CD4-positive, alpha-beta T cell (primary cell): Measurements from ENCODE around the gene ACAP1. TPM values are rescaled to one million over a fixed set of nuclear protein-coding genes. Genes with fewer than 3 reads are reported as not detected.
A peak's percentile ranks its signal among the peaks of the same experiment; 100 is the strongest.

Experiments
- ATAC-seq: fragments of 200-7000 bp; cut with Tn5 transposase; one replicate; pipeline ENCODE4 v1.10.0; 2022; ENCODE audit warnings: mild to moderate bottlenecking; ENCODE audit not compliant: poor library complexity
- CTCF ChIA-PET: fragments of 350-600 bp; sonication (Branson Sonifier 250); formaldehyde crosslinking; loops from one replicate; lab custom pipeline; 2021; ENCODE audit warnings: antibody characterized with exemption, inconsistent platforms; lab: Charles Lee
- POLR2A ChIA-PET: fragments of 350-600 bp; sonication (Branson Sonifier 250); formaldehyde crosslinking; loops from one replicate; lab custom pipeline; 2021; ENCODE audit warnings: antibody characterized with exemption, inconsistent platforms; lab: Charles Lee
- DNase-seq, 14 experiments: peaks; one replicate each; pipeline ENCODE4 v3.0.0-alpha.2; 2013 to 2020; ENCODE audit warnings: mixed read lengths in 2 of 14
- H3K27ac ChIP-seq, 2 donors: one replicate each; pipeline versions ENCODE4 v1.5.1 to v1.7.0; 2013; ENCODE audit warnings: low read length in 2 of 2, low read depth in 1 of 2, mild to moderate bottlenecking in 1 of 2
- H3K27me3 ChIP-seq, 2 experiments: 1 replicate in 1 of 2; 2 replicates in 1 of 2; pipeline versions ENCODE4 v1.6.1 to v1.7.0; 2013; ENCODE audit warnings: low read length in 2 of 2, control low read depth in 1 of 2, mild to moderate bottlenecking in 1 of 2, moderate library complexity in 1 of 2; ENCODE audit not compliant: insufficient read depth in 2 of 2, control insufficient read depth in 1 of 2
- H3K36me3 ChIP-seq: one replicate; pipeline ENCODE4 v1.6.1; 2013; ENCODE audit warnings: low read length, control low read depth; ENCODE audit not compliant: insufficient read depth
- H3K4me1 ChIP-seq: one replicate; pipeline ENCODE4 v1.6.1; 2013; ENCODE audit warnings: low read length, control low read depth; ENCODE audit not compliant: insufficient read depth
- H3K4me3 ChIP-seq: one replicate; pipeline ENCODE4 v1.5.1; 2013; ENCODE audit warnings: mild to moderate bottlenecking, low read length, moderate library complexity
- H3K9me3 ChIP-seq, 2 experiments: 1 replicate in 1 of 2; 2 replicates in 1 of 2; pipeline versions ENCODE4 v1.6.1 to v1.7.0; 2013; ENCODE audit warnings: low read length in 2 of 2, mild to moderate bottlenecking in 2 of 2, control low read depth in 1 of 2, moderate library complexity in 1 of 2; ENCODE audit not compliant: control insufficient read depth in 1 of 2, insufficient read depth in 1 of 2
- H3K27ac Mint-ChIP-seq: one replicate; pipeline ENCODE4 v1.8.0; 2020; ENCODE audit warnings: mixed read lengths
- H3K27me3 Mint-ChIP-seq: one replicate; pipeline ENCODE4 v1.8.0; 2021; ENCODE audit warnings: mixed read lengths
- H3K36me3 Mint-ChIP-seq: one replicate; pipeline ENCODE4 v1.8.0; 2021; ENCODE audit warnings: low read depth, mixed read lengths
- H3K4me1 Mint-ChIP-seq: one replicate; pipeline ENCODE4 v1.8.0; 2021; ENCODE audit warnings: low read depth, mixed read lengths
- H3K4me3 Mint-ChIP-seq: one replicate; pipeline ENCODE4 v1.8.0; 2020; ENCODE audit warnings: mild to moderate bottlenecking, mixed read lengths
- H3K9me3 Mint-ChIP-seq: one replicate; pipeline ENCODE4 v1.8.0; 2020; ENCODE audit warnings: mixed read lengths
- CTCF ChIP-seq: fragments of 200-600 bp; IDR thresholded peaks from one replicate; pipeline ENCODE4 v1.8.0; 2022; ENCODE audit warnings: antibody characterized with exemption, mild to moderate bottlenecking
- intact Hi-C, 2 experiments: fragments of 100-400 bp; cut with DNase I in 1 of 2; cut with micrococcal nuclease in 1 of 2; formaldehyde crosslinking; loops; one replicate each; pipeline versions ENCODE4 v1.15.1 to v1.9.0; 2023 to 2025; cut with DNase I, micrococcal nuclease
- total RNA-seq, 174 experiments: library from RNA in 2 of 174; stranded (reverse) in 2 of 174; gene quantifications; one replicate each; pipeline ENCODE4 v1.2.3 and lab custom pipeline; 2021 to 2026

Gene ACAP1
- total RNA-seq, 2 experiments from 2014 or later: 565 to 575 TPM

DNA sequence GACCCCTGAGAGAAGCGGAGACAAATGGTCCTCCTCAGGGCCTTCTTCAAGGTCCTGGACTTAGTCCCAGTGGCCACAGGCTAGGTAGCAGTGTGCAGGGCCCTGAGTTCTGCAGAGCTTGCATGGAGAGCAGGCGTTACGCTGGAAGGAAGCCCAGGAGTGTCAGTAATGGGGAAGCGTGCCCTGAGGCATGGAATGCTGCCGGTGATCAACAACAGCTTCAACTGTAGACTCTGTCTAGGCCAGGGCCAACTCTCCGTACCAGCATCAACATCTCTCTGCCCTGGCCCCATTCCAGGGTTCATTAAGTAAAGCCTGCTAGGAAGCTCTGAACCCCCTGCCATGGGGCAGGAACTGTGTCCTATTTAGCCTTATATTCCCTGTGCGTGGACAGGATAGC is 44.0 kb downstream of the ACAP1 start:
- ATAC-seq (no peak), DNase-seq (no peak)
- H3K9me3 ChIP-seq: peaks cover 0 to 4% of the 10 kb centered on the region in 2 experiments
- CTCF ChIA-PET: interaction anchor here (0.8 kb wide), 1 partner anchor 24 kb away, joined by 4 read pairs; no protein-coding TSS in a partner anchor
- peaks cover 55% of the 10 kb centered on the region for H3K27me3 Mint-ChIP-seq
- H3K4me1 ChIP-seq: peaks cover 28% of the 10 kb centered on the region
- no peaks in the 10 kb centered on the region for H3K36me3 ChIP-seq
- peaks cover 4% of the 10 kb centered on the region for H3K36me3 Mint-ChIP-seq
- peaks cover 10% of the 10 kb centered on the region for H3K4me1 Mint-ChIP-seq
- H3K27me3 ChIP-seq: peaks cover 21 to 22% of the 10 kb centered on the region in 2 experiments
- H3K9me3 Mint-ChIP-seq: no peaks in the 10 kb centered on the region
- POLR2A ChIA-PET: no interaction called here
- peak overlapping the region; percentile 56 for H3K4me3 Mint-ChIP-seq
- TF ChIP-seq CTCF: no peak
- no peak overlapping the region for H3K4me3 ChIP-seq
- intact Hi-C loops: loop anchor here in 1 of 2 experiments (10.0 kb wide), 1 partner anchor 54 kb away; the partner anchor contains the start of genes FGF11 and TMEM102
- no peak overlapping the region for H3K27ac ChIP-seq
- no peak overlapping the region for H3K27ac Mint-ChIP-seq

GRCh38 chr17:7380855-7381683 is 44.7 kb downstream of the ACAP1 start, which contains the start of gene TNK1:
Gene TNK1, plus strand, starts transcription at chr17:7381089. Its CDS starts 1,838 bp downstream, at chr17:7382927.
- ChIA-PET CTCF (interaction anchor here (0.8 kb wide), 1 partner anchor 25 kb away, joined by 4 read pairs; no protein-coding TSS in a partner anchor), POLR2A (no interaction called here)
- TF ChIP-seq CTCF: no peak
- intact Hi-C loops: loop anchor here in 1 of 2 experiments (10.0 kb wide), 1 partner anchor 54 kb away; the partner anchor contains the start of genes FGF11 and TMEM102
- DNase-seq (no peak), ATAC-seq (no peak)
- Mint-ChIP-seq H3K4me1 (peaks cover 10% of the 10 kb centered on the region), H3K9me3 (no peaks in the 10 kb centered on the region), H3K36me3 (peaks cover 8% of the 10 kb centered on the region), H3K4me3 (peak within 1 kb of the TSS; percentile 56), H3K27me3 (peaks cover 55% of the 10 kb centered on the region), H3K27ac (no peak within 1 kb of the TSS)
- H3K27ac ChIP-seq: no peak within 1 kb of the TSS
- H3K4me3 ChIP-seq: no peak within 1 kb of the TSS
- H3K36me3 ChIP-seq: no peaks in the 10 kb centered on the region
- H3K4me1 ChIP-seq: peaks cover 28% of the 10 kb centered on the region
- peaks cover 0 to 4% of the 10 kb centered on the region in 2 experiments for H3K9me3 ChIP-seq
- H3K27me3 ChIP-seq: peaks cover 21 to 22% of the 10 kb centered on the region in 2 experiments

- no peak overlapping the region for H3K4me3 ChIP-seq
- ChIA-PET POLR2A (interaction anchor here (1.1 to 3.9 kb wide), 11 partner anchors 11 to 163 kb away, joined by 3 to 37 read pairs (median 11); partner anchors contain the start of genes ACADVL, ACAP1, DLG4 and NEURL4), CTCF (interaction anchor here (1.8 kb wide), 1 partner anchor 11 kb away, joined by 8 read pairs; the partner anchor contains the start of gene PLSCR3)
- Mint-ChIP-seq H3K36me3 (peaks cover 22% of the 10 kb centered on the region), H3K27ac (peak overlapping the region; percentile 91), H3K9me3 (no peaks in the 10 kb centered on the region), H3K27me3 (peaks cover 41% of the 10 kb centered on the region), H3K4me1 (peaks cover 10% of the 10 kb centered on the region), H3K4me3 (peak overlapping the region; percentile 4)
- H3K4me1 ChIP-seq: peaks cover 28% of the 10 kb centered on the region
- H3K36me3 ChIP-seq: peaks cover 7% of the 10 kb centered on the region
- DNase-seq (no peak), ATAC-seq (no peak)
- no peak overlapping the region for H3K27ac ChIP-seq
- TF ChIP-seq CTCF: no peak
- H3K9me3 ChIP-seq: peaks cover 0 to 4% of the 10 kb centered on the region in 2 experiments
- H3K27me3 ChIP-seq: peaks cover 21 to 22% of the 10 kb centered on the region in 2 experiments
- intact Hi-C loops: loop anchor here in 1 of 2 experiments (10.0 kb wide), 1 partner anchor 52 kb away; the partner anchor contains the start of genes FGF11 and TMEM102
Observed at GRCh38 chr17:7382901-7383300, 46.6 kb downstream of the ACAP1 start.
